SK-N-MC (cell line): Measurements from ENCODE around the gene TMEM165.

ENCODE experiments used
- EZH2 ChIP-seq: fragments of 200-600 bp; sonication (generic); IDR thresholded peaks from one replicate; pipeline ENCODE4 v1.6.1; 2017; ENCODE audit warnings: antibody characterized with exemption
- POLR2AphosphoS5 ChIP-seq: IDR thresholded peaks from 2 replicates; pipeline ENCODE4 v1.6.1; 2012; ENCODE audit warnings: mild to moderate bottlenecking, low read depth, low read length, borderline replicate concordance

DNA sequence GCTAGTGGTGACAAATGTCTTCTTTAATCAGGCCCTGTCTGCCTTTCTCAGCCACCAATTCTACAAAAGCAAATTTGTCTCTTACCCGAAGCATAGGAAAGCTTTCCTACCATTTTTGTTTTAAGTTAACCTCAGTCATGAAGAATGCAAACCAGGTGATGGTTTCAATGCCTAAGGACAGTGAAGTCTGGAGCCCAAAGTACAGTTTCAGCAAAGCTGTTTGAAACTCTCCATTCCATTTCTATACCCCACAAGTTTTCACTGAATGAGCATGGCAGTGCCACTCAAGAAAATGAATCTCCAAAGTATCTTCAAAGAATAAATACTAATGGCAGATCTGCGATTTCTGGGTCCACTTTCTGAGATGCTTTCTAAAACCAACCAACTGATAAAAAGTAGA, 25.8 kb upstream of the TMEM165 start:
- no peak for TF ChIP-seq POLR2AphosphoS5
- TF ChIP-seq EZH2 = no peak
